Testis (tissue), 3 donors: ENCODE measurements around the gene DRD5. TPM values are rescaled to one million over a fixed set of nuclear protein-coding genes. Genes with fewer than 3 reads are reported as not detected.

ENCODE experiments used
- DNase-seq: peaks from one replicate; pipeline ENCODE4 v3.0.0-alpha.2; 2019
- H3K27ac ChIP-seq, 2 donors: fragments of 200-600 bp; sonication (generic); one replicate each; pipeline ENCODE4 v1.5.1; 2019
- H3K27me3 ChIP-seq: fragments of 200-600 bp; sonication (generic); one replicate; pipeline ENCODE4 v1.5.1; 2019
- H3K36me3 ChIP-seq: fragments of 200-600 bp; sonication (generic); one replicate; pipeline ENCODE4 v1.5.1; 2017; ENCODE audit warnings: low read depth; ENCODE audit errors: missing control alignments
- H3K4me1 ChIP-seq: fragments of 200-600 bp; sonication (generic); one replicate; pipeline ENCODE4 v1.5.1; 2019
- H3K4me3 ChIP-seq, 2 donors: fragments of 200-600 bp; sonication (generic); one replicate each; pipeline ENCODE4 v1.5.1; 2017 to 2019
- H3K9me3 ChIP-seq: fragments of 200-600 bp; sonication (generic); one replicate; pipeline ENCODE4 v1.5.1; 2017
- CTCF ChIP-seq, 3 experiments: fragments of 450-650 bp in 2 of 3; fragments of 200-600 bp in 1 of 3; sonication (generic) in 1 of 3; IDR thresholded peaks; one replicate each; pipeline ENCODE4 v1.5.1; 2016 to 2019; ENCODE audit warnings: antibody characterized with exemption in 3 of 3, mild to moderate bottlenecking in 2 of 3, moderate library complexity in 1 of 3
- POLR2A ChIP-seq: fragments of 450-650 bp; IDR thresholded peaks from one replicate; pipeline ENCODE4 v1.6.1; 2017; ENCODE audit warnings: antibody characterized with exemption, mild to moderate bottlenecking, moderate library complexity
- WGBS, 2 donors: methylation state at CpG; one replicate each; pipeline ENCODE4 v1.1.5; 2018; 5-methylcytosine and 5-hydroxymethylcytosine counted together
- intact Hi-C: fragments of 100-400 bp; cut with DNase I; formaldehyde crosslinking; loops from one replicate; pipeline ENCODE4 v1.15.1; 2023; ENCODE audit warnings: low total_unique reads
- polyA plus RNA-seq: library from polyadenylated mRNA; stranded (reverse); fragments of 350-450 nt; fragmentation: Illumina TruSeq; extraction: RNeasy Lipid Tissue Mini Kit (QIAGEN cat#74804); gene quantifications from one replicate; pipeline ENCODE4 v1.2.3, GENCODE V29; 2014; ENCODE audit warnings: low read depth, low replicate concordance; ENCODE audit not compliant: insufficient read depth
- total RNA-seq, 2 donors: library from RNA; depleted of rRNA; stranded (reverse); fragments of >200 nt; gene quantifications; one replicate each; pipeline ENCODE4 v1.2.3, GENCODE V29; 2016

Gene DRD5
- total and polyA plus RNA-seq, 3 donors from 2014 or later, result 0.34 to 0.39 TPM; not detected in 1

GRCh38 chr4:9811806-9812205 is 30.4 kb downstream of the DRD5 start:
- intact Hi-C loops, result no loop called here
- Histone ChIP-seq H3K36me3 (no peaks in the 10 kb centered on the region), H3K27ac (no peak overlapping the region), H3K9me3 (no peaks in the 10 kb centered on the region), H3K27me3 (no peaks in the 10 kb centered on the region), H3K4me1 (no peaks in the 10 kb centered on the region), H3K4me3 (no peak overlapping the region)
- WGBS, 2 donors, result 83 to 91% methylated on average over 3 of the region's 3 CpGs
- TF ChIP-seq POLR2A (no peak), CTCF (IDR thresholded peaks at IDR 0.05) (no peak)
- no peak for DNase-seq

GRCh38 chr4:9812501-9813340 is 31.3 kb downstream of the DRD5 start:
- H3K4me3 ChIP-seq, result no peak overlapping the region
- no peaks in the 10 kb centered on the region for H3K4me1 ChIP-seq
- H3K27ac ChIP-seq, result no peak overlapping the region
- H3K36me3 ChIP-seq, result no peaks in the 10 kb centered on the region
- no peak for DNase-seq
- no peaks in the 10 kb centered on the region for H3K9me3 ChIP-seq
- intact Hi-C loops, result no loop called here
- WGBS, 2 donors, result 51 to 62% methylated on average over 4 of the region's 4 CpGs
- no peak for TF ChIP-seq POLR2A
- no peak for TF ChIP-seq CTCF (IDR thresholded peaks at IDR 0.05)
- H3K27me3 ChIP-seq, result no peaks in the 10 kb centered on the region

- H3K4me1 ChIP-seq, result no peaks in the 10 kb centered on the region
- no peak overlapping the region for H3K27ac ChIP-seq
- intact Hi-C loops, result no loop called here
- H3K36me3 ChIP-seq, result no peaks in the 10 kb centered on the region
- no peaks in the 10 kb centered on the region for H3K9me3 ChIP-seq
- 87 to 96% methylated on average over 3 of the region's 3 CpGs for WGBS, 2 donors
- H3K4me3 ChIP-seq, result no peak overlapping the region
- DNase-seq, result no peak
- TF ChIP-seq POLR2A, result no peak
- no peak for TF ChIP-seq CTCF (IDR thresholded peaks at IDR 0.05)
- H3K27me3 ChIP-seq, result no peaks in the 10 kb centered on the region
Measured at GRCh38 chr4:9816285-9816684, 34.9 kb downstream of the DRD5 start.

- Histone ChIP-seq H3K4me3 (no peak overlapping the region), H3K36me3 (no peaks in the 10 kb centered on the region), H3K9me3 (no peaks in the 10 kb centered on the region), H3K27me3 (no peaks in the 10 kb centered on the region), H3K4me1 (no peaks in the 10 kb centered on the region), H3K27ac (no peak overlapping the region)
- 75 to 85% methylated on average over 5 of the region's 5 CpGs for WGBS, 2 donors
- TF ChIP-seq POLR2A (no peak), CTCF (IDR thresholded peaks at IDR 0.05) (no peak)
- DNase-seq, result no peak
- intact Hi-C loops, result no loop called here
Measured at GRCh38 chr4:9820343-9820742, 38.9 kb downstream of the DRD5 start.

GRCh38 chr4:9825049-9825448 is 43.6 kb downstream of the DRD5 start:
- Histone ChIP-seq H3K9me3 (no peaks in the 10 kb centered on the region), H3K4me3 (no peak overlapping the region), H3K27ac (no peak overlapping the region), H3K4me1 (no peaks in the 10 kb centered on the region), H3K36me3 (no peaks in the 10 kb centered on the region), H3K27me3 (no peaks in the 10 kb centered on the region)
- DNase-seq, result no peak
- intact Hi-C loops, result no loop called here
- WGBS, 2 donors, result 90 to 92% methylated on average over 3 of the region's 3 CpGs
- TF ChIP-seq POLR2A, result no peak
- TF ChIP-seq CTCF (IDR thresholded peaks at IDR 0.05), result no peak
